DMS 273 (cell line): ENCODE data around the gene PPP2R5C.
A peak's percentile ranks its signal among the peaks of the same experiment; 100 is the strongest.
"Not testable (repeated sequence)": the region's sequence is repeated elsewhere in the genome, so short reads cannot be mapped to it uniquely, and the experiment has no call there.

Experiments used
- DNase-seq: peaks from one replicate; lab custom pipeline; 2025; ENCODE audit not compliant: unreplicated experiment; lab: John Stamatoyannopoulos, UW

PPP2R5C gene

GRCh38 chr14:101963656-101964296 lies 202.3 kb downstream of the PPP2R5C start:
- no peak for DNase-seq

GRCh38 chr14:101964297-101965180 lies 203.0 kb downstream of the PPP2R5C start, which contains the start of gene DYNC1H1:
TSS of gene DYNC1H1 (plus strand) at chr14:101964573. CDS start at chr14:101964692, 119 bp downstream.
- DNase-seq, result peak; percentile 99

- peak; percentile 79 for DNase-seq
Measured at GRCh38 chr14:101965181-101965544, 203.7 kb downstream of the PPP2R5C start.

GRCh38 chr14:101965770-101966722 lies 204.5 kb downstream of the PPP2R5C start:
- peak; percentile 49 for DNase-seq

- no peak for DNase-seq
Measured at GRCh38 chr14:101966742-101967141, 205.2 kb downstream of the PPP2R5C start.

GRCh38 chr14:101968186-101968585 lies 206.7 kb downstream of the PPP2R5C start:
- DNase-seq, result no peak

GRCh38 chr14:101969481-101969880 lies 208.0 kb downstream of the PPP2R5C start:
- DNase-seq, result peak; percentile 33

GRCh38 chr14:101970830-101971400 lies 209.4 kb downstream of the PPP2R5C start:
- no peak for DNase-seq

GRCh38 chr14:101971458-101971857 lies 209.9 kb downstream of the PPP2R5C start:
- DNase-seq, result not testable (repeated sequence)

GRCh38 chr14:101972126-101972866 lies 210.8 kb downstream of the PPP2R5C start:
- DNase-seq, result peak; percentile 93

GRCh38 chr14:101973356-101973755 lies 211.8 kb downstream of the PPP2R5C start:
- no peak for DNase-seq

GRCh38 chr14:101975231-101975630 lies 213.7 kb downstream of the PPP2R5C start:
- DNase-seq, result no peak
